LNCaP clone FGC (cell line): ENCODE measurements around the gene NEK7.

Source experiments
- DNase-seq: peaks from one replicate; pipeline ENCODE4 v3.0.0-alpha.2; 2011; ENCODE audit warnings: low read depth
- H3K4me3 ChIP-seq: 2 replicates; pipeline ENCODE4 v1.5.1; 2011; ENCODE audit warnings: mild to moderate bottlenecking, low read depth, low read length, control low read depth
- TF ChIP-seq, protein P1 (sequence below): IDR thresholded peaks from 2 replicates; pipeline ENCODE4 v1.5.1; 2012; ENCODE audit warnings: mild to moderate bottlenecking; ENCODE audit not compliant: control insufficient read depth, insufficient read depth; ENCODE audit errors: extremely low read depth

Gene NEK7

DNA sequence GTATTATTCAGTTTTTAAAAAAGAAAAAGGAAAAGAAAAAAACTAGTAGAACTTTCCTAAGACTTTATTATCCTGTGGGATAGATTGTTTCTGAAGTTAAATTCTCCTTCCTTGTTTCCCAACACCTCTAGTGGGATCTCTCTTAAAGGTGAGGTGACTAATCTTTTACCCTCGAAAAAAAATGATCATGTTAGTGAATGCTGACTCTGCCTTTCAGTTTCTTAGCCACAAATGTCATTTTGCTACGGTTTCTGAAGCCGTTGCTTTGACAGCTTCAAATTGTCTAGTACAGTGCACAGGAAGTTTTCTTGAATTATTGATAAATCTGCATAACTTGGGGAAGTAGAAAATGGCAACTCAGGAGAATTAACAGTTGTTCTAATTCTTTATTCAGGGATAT lies 13.0 kb upstream of the NEK7 start:
- H3K4me3 ChIP-seq = no peak overlapping the region
- DNase-seq = no peak
- TF ChIP-seq, protein P1, sequence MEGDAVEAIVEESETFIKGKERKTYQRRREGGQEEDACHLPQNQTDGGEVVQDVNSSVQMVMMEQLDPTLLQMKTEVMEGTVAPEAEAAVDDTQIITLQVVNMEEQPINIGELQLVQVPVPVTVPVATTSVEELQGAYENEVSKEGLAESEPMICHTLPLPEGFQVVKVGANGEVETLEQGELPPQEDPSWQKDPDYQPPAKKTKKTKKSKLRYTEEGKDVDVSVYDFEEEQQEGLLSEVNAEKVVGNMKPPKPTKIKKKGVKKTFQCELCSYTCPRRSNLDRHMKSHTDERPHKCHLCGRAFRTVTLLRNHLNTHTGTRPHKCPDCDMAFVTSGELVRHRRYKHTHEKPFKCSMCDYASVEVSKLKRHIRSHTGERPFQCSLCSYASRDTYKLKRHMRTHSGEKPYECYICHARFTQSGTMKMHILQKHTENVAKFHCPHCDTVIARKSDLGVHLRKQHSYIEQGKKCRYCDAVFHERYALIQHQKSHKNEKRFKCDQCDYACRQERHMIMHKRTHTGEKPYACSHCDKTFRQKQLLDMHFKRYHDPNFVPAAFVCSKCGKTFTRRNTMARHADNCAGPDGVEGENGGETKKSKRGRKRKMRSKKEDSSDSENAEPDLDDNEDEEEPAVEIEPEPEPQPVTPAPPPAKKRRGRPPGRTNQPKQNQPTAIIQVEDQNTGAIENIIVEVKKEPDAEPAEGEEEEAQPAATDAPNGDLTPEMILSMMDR = no peak

GRCh38 chr1:198147216-198147615 lies 9.6 kb upstream of the NEK7 start:
- DNase-seq = no peak
- no peak overlapping the region for H3K4me3 ChIP-seq
- TF ChIP-seq, protein P1 = no peak

- DNase-seq = no peak
- H3K4me3 ChIP-seq = no peak overlapping the region
- TF ChIP-seq, protein P1 = no peak
Measured at GRCh38 chr1:198150369-198150768, 6.4 kb upstream of the NEK7 start.

DNA sequence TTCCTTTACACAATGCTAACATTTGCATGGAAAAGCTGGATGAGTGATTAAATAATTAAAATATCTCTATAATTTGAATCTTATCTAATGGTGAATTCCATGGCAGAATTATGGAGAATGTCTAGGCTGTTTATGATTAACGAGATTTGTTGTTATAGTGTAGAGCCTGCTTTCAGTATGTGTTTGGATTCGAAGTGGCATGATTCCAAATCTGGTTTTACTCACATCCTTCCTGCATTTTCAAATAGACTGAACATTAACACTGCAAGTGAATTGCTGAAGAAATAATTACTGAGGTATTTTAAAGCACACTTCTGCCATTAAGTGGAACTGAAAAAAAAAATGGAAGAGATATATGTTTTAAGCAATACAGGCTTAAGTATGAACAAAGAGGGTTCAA lies 5.1 kb upstream of the NEK7 start:
- TF ChIP-seq, protein P1 = no peak

GRCh38 chr1:198153103-198153502 lies 3.7 kb upstream of the NEK7 start:
- H3K4me3 ChIP-seq = no peak overlapping the region
- TF ChIP-seq, protein P1 = no peak
- DNase-seq = no peak

More for the DNA sequence above, 5.1 kb upstream of the NEK7 start:
- no peak for DNase-seq
- H3K4me3 ChIP-seq = no peak overlapping the region

DNA sequence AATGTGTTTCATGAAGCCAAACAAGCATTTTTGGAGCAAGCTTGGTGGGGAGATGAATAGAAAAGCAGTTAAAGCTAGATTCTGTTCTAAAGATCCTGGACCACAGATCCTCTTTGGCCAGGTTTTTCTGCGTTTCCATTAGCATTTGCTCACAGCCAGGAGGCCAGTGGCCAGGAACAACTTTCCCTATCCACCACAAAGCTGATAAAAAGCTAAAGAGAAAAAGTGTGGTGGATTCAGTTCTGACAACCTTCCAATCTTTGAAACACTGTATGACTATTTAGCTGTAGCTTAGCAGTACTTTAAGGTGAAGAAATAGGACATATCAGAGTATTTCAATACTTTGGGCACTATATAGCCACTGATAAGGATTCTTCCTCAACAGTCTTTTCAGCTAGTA lies 3.0 kb upstream of the NEK7 start:
- DNase-seq = no peak
- TF ChIP-seq, protein P1 = no peak
- no peak overlapping the region for H3K4me3 ChIP-seq

- no peak for DNase-seq
- no peak overlapping the region for H3K4me3 ChIP-seq
- TF ChIP-seq, protein P1 = no peak
Measured at GRCh38 chr1:198155253-198155652, 1.5 kb upstream of the NEK7 start.
